MM.1S (cell line): ENCODE measurements around the gene ZYX.

Experiments used
- EZH2 ChIP-seq: fragments of 300-600 bp; sonication (generic); optimal IDR thresholded peaks from 2 replicates; pipeline ENCODE3; 2017; ENCODE audit warnings: low read depth, mild to moderate bottlenecking, antibody characterized with exemption, low read length, mixed read lengths
- EZH2phosphoT487 ChIP-seq: fragments of 300-600 bp; sonication (generic); IDR thresholded peaks from 2 replicates; pipeline ENCODE4 v1.6.1; 2018; ENCODE audit warnings: antibody characterized with exemption, low read length
- TF ChIP-seq, protein P1 (sequence below): fragments of 300-600 bp; sonication (generic); IDR thresholded peaks from 2 replicates; pipeline ENCODE4 v1.5.1; 2016; ENCODE audit warnings: antibody characterized with exemption, low read length, mixed read lengths

DNA sequence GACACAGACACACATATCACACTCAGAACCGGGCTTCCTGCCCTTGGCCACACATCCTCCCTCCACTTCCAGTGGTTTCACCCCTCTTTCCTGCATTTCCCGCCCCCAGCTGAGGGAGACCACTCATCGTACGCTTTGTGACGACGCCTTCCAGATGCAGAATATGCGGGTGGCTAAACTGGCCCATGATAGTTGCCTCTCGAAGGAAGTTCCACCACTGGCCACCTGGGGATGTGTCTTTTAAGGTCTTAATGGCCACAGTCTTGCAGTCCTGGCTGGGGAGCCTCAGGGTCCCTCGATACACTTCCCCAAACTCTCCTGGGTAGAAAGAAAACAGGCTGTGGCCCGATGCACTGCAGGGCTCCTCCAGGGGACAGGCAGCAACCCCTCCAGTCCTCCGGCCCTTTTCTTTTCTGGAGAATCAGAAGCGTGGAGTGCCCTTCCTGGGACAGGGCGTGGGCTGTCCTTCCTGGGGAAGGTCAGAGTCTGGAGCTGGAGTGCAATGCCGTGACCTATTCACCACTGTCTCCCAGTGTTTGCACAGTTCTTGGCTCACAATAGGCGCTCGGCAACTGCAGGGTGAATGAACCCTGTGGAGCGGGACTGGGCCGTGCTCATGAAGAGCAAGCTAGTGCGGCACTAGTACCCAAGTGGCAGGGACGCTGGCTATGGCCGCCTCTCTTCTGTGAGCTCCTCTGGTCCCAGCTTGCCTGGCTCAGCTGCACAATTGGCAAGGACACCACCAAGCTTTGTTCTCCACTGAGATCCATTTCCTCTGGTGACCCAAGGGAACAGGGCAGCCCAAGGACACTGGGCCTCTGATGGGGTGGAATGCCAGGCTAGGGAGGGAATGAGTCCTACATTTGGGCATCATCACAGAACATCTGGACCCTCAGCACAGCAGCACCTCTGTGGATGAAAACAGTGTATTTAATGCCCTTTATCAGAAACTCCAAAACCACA lies 14.3 kb downstream of the ZYX start:
- TF ChIP-seq, protein P1, sequence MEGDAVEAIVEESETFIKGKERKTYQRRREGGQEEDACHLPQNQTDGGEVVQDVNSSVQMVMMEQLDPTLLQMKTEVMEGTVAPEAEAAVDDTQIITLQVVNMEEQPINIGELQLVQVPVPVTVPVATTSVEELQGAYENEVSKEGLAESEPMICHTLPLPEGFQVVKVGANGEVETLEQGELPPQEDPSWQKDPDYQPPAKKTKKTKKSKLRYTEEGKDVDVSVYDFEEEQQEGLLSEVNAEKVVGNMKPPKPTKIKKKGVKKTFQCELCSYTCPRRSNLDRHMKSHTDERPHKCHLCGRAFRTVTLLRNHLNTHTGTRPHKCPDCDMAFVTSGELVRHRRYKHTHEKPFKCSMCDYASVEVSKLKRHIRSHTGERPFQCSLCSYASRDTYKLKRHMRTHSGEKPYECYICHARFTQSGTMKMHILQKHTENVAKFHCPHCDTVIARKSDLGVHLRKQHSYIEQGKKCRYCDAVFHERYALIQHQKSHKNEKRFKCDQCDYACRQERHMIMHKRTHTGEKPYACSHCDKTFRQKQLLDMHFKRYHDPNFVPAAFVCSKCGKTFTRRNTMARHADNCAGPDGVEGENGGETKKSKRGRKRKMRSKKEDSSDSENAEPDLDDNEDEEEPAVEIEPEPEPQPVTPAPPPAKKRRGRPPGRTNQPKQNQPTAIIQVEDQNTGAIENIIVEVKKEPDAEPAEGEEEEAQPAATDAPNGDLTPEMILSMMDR, result no peak
- no peak for TF ChIP-seq EZH2phosphoT487
- TF ChIP-seq EZH2, result no peak
